DMS79 (cell line): ENCODE results near the gene CTNND2.

Experiments
- DNase-seq: peaks from one replicate; lab custom pipeline; 2025; lab: John Stamatoyannopoulos, UW

CTNND2 gene

GRCh38 chr5:11522796-11523195, 381.4 kb downstream of the CTNND2 start:
- no peak for DNase-seq

GRCh38 chr5:11520241-11520930, 383.9 kb downstream of the CTNND2 start:
- no peak for DNase-seq

- no peak for DNase-seq
Observed at GRCh38 chr5:11519236-11519635, 385.0 kb downstream of the CTNND2 start.

- no peak for DNase-seq
Observed at GRCh38 chr5:11518676-11519075, 385.6 kb downstream of the CTNND2 start.

GRCh38 chr5:11514705-11515432, 389.4 kb downstream of the CTNND2 start:
- DNase-seq = no peak

- DNase-seq = no peak
Observed at GRCh38 chr5:11511878-11512277, 392.4 kb downstream of the CTNND2 start.

GRCh38 chr5:11510889-11511288, 393.4 kb downstream of the CTNND2 start:
- DNase-seq = no peak

- no peak for DNase-seq
Observed at GRCh38 chr5:11509793-11510192, 394.5 kb downstream of the CTNND2 start.

GRCh38 chr5:11507156-11507910, 396.9 kb downstream of the CTNND2 start:
- DNase-seq = no peak

- no peak for DNase-seq
Observed at GRCh38 chr5:11504886-11505193, 399.4 kb downstream of the CTNND2 start.

- DNase-seq = no peak
Observed at GRCh38 chr5:11504065-11504885, 400.0 kb downstream of the CTNND2 start.

- no peak for DNase-seq
Observed at GRCh38 chr5:11502783-11503182, 401.5 kb downstream of the CTNND2 start.

- DNase-seq = no peak
Observed at GRCh38 chr5:11497651-11498050, 406.6 kb downstream of the CTNND2 start.

GRCh38 chr5:11496137-11496719, 408.0 kb downstream of the CTNND2 start:
- DNase-seq = no peak

- DNase-seq = no peak
Observed at GRCh38 chr5:11494340-11494739, 409.9 kb downstream of the CTNND2 start.

- no peak for DNase-seq
Observed at GRCh38 chr5:11491404-11492075, 412.7 kb downstream of the CTNND2 start.

- no peak for DNase-seq
Observed at GRCh38 chr5:11483630-11484029, 420.6 kb downstream of the CTNND2 start.

- no peak for DNase-seq
Observed at GRCh38 chr5:11482011-11482410, 422.2 kb downstream of the CTNND2 start.

GRCh38 chr5:11477786-11478185, 426.5 kb downstream of the CTNND2 start:
- no peak for DNase-seq

- no peak for DNase-seq
Observed at GRCh38 chr5:11476866-11477265, 427.4 kb downstream of the CTNND2 start.

GRCh38 chr5:11468334-11469039, 435.8 kb downstream of the CTNND2 start:
- DNase-seq = no peak
